ENCODE results near the gene TMEM271.

TMEM271 gene

DNA sequence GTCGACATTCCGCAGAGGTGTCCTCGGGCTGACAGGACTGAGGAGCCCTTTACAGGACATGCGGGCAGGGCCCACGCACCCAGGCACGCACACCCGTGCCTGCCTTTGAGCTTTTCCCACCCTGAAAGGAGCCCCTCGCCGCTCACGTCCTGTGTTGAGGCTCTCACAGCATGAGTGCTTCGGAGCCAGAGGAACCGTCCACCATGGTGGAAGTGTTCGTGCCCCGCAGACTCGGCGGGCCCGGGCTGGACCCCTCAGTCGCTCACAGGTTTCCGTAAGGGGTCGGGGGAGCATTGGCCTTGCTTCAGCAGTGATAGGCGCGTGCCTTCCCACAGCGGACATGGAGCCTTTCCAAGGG lies 40.2 kb downstream of the TMEM271 start:
- peaks cover 40% of the 10 kb centered on the region for H3K36me3 ChIP-seq
- no peak overlapping the region for H3K27ac ChIP-seq
- no peak overlapping the region for H3K4me3 ChIP-seq (ENCODE audit: low read depth, low read length)
- H3K9me3 ChIP-seq (ENCODE audit: severe bottlenecking), result no peaks in the 10 kb centered on the region
- TF ChIP-seq, protein P1, sequence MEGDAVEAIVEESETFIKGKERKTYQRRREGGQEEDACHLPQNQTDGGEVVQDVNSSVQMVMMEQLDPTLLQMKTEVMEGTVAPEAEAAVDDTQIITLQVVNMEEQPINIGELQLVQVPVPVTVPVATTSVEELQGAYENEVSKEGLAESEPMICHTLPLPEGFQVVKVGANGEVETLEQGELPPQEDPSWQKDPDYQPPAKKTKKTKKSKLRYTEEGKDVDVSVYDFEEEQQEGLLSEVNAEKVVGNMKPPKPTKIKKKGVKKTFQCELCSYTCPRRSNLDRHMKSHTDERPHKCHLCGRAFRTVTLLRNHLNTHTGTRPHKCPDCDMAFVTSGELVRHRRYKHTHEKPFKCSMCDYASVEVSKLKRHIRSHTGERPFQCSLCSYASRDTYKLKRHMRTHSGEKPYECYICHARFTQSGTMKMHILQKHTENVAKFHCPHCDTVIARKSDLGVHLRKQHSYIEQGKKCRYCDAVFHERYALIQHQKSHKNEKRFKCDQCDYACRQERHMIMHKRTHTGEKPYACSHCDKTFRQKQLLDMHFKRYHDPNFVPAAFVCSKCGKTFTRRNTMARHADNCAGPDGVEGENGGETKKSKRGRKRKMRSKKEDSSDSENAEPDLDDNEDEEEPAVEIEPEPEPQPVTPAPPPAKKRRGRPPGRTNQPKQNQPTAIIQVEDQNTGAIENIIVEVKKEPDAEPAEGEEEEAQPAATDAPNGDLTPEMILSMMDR (IDR thresholded peaks at IDR 0.05; ENCODE audit: low read depth, low read length), result no peak
- DNase-seq, result no peak
- no peaks in the 10 kb centered on the region for H3K27me3 ChIP-seq (ENCODE audit: insufficient read depth, low read depth, severe bottlenecking)

DNA sequence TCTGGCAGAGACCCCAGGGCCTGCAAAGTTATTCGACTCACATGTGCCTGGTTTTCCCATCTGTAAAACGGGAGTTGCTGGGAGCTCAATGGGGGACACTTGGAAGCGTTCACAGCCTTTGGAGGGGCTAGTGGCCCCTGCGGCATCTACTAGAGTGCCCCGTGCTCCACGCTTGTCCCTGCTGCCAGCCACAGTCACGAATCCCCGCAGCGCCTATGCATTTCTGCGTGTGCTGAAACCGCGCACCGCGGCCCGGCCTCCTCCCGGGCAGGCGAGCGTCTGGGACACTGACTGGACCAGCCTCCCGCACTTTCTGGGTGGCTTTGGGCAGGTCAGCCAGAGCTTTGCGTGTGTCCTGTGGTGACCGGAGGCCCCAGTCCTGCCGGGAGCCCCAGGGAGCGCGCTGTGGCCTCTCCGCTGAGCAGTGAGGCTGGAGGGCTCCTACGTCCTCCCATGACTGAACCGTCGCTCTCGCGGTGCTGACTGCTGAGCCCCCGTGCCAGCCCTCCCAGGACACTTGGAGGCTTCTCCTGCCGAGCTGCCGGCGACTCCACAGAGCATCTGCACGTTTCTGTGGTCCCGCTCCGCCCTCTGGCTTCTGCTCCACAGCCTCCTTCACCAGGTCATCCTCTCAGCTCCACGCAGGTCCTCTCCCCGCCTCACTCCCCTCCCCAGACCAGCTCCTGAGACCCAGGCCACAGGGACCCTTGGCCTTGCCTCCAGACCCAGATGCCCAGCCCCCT lies 40.7 kb downstream of the TMEM271 start:
- Histone ChIP-seq H3K27me3 (ENCODE audit: insufficient read depth, low read depth, severe bottlenecking) (no peaks in the 10 kb centered on the region), H3K9me3 (ENCODE audit: severe bottlenecking) (no peaks in the 10 kb centered on the region), H3K4me3 (ENCODE audit: low read depth, low read length) (no peak overlapping the region), H3K27ac (no peak overlapping the region), H3K36me3 (peaks cover 42% of the 10 kb centered on the region)
- TF ChIP-seq, protein P1 (IDR thresholded peaks at IDR 0.05; ENCODE audit: low read depth, low read length), result no peak
- no peak for DNase-seq

DNA sequence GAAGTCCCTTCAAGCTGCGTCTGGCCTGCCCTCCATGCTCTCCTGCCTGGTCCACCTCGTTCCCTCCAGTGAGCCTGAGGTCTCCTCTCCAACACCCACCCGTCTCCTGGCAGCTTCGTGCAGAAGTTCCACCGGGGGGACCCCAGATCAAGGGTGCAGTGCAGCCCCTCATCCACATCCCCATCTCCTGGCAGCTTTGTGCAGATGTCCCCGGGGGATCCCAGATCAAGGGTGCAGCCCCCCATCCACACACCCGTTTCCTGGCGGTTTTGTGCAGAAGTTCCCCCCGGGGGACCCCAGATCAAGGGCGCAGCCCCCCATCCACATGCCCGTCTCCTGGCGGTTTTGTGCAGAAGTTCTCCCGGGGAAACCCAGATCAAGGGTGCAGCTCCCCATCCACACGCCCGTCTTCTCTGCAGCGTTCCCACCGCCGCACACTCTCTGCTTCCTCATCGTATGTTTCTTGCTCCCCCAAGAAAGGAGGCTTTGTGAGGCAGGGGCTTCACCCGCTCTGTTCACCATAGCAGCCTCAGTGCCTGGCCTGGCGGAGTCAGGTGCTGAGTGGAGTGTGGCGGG lies 41.4 kb downstream of the TMEM271 start:
- H3K36me3 ChIP-seq, result peaks cover 42% of the 10 kb centered on the region
- no peaks in the 10 kb centered on the region for H3K9me3 ChIP-seq (ENCODE audit: severe bottlenecking)
- TF ChIP-seq, protein P1 (IDR thresholded peaks at IDR 0.05; ENCODE audit: low read depth, low read length), result no peak

DNA sequence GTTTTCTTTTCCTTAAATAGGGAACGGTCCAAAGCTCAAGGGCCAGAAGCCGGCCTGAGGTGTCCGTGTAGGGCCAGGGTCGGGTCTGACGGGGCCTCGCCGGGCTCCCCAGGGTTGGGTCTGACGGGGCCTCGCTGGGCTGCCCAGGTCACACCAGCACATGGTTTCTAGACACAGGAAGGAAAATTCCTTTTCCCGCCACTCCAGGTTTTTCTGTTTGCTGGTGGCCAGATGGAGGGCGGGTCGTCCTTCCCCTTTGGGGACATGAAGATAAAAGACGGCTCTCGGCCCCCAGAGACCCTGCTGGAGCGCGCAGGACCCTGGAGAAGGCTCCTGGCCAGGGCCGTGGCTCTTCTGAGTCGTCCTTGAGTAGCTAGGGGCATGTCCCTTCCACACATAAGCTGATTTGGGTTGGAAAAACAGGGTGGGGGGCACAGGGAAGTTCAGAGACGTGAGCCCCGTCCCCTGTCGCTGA lies 42.0 kb downstream of the TMEM271 start:
- peaks cover 42% of the 10 kb centered on the region for H3K36me3 ChIP-seq
- TF ChIP-seq, protein P1 (IDR thresholded peaks at IDR 0.05; ENCODE audit: low read depth, low read length), result no peak
- no peak for DNase-seq

More for the DNA sequence above, 41.4 kb downstream of the TMEM271 start:
- no peaks in the 10 kb centered on the region for H3K27me3 ChIP-seq (ENCODE audit: insufficient read depth, low read depth, severe bottlenecking)
- no peak for DNase-seq
- no peak overlapping the region for H3K27ac ChIP-seq
- H3K4me3 ChIP-seq (ENCODE audit: low read depth, low read length), result no peak overlapping the region

DNA sequence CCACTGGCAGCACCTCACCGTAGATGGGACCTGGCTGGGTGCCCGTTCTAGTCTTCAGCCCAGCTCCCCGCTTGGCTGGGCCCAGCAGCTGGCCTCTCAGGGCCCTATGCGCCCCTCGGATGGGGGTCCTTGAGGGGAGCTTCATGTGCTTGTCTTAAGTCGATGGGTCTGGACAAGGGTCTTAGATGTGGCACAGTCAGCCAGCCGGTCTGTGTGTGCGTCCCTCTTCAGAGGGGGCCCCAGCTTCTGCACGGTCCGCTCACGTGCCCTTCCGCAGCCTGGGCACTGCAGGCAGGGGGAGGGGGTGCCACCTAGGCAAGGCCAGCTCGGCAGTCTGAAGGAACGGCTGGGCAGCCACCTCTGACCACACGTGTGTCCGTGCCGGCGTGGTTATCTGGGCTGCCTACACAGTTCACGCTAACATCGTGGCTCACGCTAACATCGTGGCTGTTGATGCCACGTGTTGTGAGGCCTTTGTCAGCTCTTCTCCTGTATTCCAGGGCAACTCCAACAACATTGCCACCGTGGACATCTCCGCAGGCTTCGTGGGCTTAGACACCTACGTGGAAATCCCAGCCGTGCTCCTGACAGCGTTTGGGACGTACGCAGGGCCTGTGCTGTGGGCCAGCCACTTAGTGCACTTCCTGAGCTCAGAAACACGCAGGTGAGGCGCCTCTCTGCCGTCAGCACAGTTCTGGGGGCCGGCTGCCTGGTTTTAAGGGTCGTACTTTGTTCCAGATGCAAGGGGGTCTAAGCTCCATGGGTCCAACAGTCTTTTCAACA lies 42.6 kb downstream of the TMEM271 start:
- TF ChIP-seq, protein P1 (IDR thresholded peaks at IDR 0.05; ENCODE audit: low read depth, low read length), result no peak
- H3K36me3 ChIP-seq, result peaks cover 47% of the 10 kb centered on the region

More for the DNA sequence above, 42.0 kb downstream of the TMEM271 start:
- Histone ChIP-seq H3K27me3 (ENCODE audit: insufficient read depth, low read depth, severe bottlenecking) (no peaks in the 10 kb centered on the region), H3K27ac (no peak overlapping the region), H3K4me3 (ENCODE audit: low read depth, low read length) (no peak overlapping the region), H3K9me3 (ENCODE audit: severe bottlenecking) (no peaks in the 10 kb centered on the region)

More for the DNA sequence above, 42.6 kb downstream of the TMEM271 start:
- Histone ChIP-seq H3K27ac (no peak overlapping the region), H3K27me3 (ENCODE audit: insufficient read depth, low read depth, severe bottlenecking) (no peaks in the 10 kb centered on the region), H3K9me3 (ENCODE audit: severe bottlenecking) (no peaks in the 10 kb centered on the region), H3K4me3 (ENCODE audit: low read depth, low read length) (no peak overlapping the region)
- DNase-seq, result no peak
